ENCODE data around the gene SLC26A11.

Gene SLC26A11

DNA sequence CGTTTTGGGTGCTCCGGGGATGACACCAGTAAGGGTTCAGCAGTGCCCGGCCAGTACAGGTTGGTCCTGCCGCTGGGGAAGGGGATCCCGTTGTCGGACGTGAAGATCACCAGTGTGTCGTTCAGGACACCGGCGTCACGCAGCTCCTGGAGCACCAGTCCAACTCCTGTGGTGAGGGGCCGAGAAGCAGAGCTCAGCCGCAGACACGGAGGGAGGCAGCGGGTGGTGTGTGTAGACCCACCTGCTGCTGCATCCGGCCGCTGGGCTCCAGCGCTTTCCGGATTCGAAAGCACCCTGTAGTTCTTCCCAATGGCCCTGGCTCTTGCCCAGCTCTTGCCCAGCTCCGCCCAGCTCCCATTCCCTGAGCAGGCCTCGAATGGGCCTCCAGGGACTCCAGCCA, 8.1 kb upstream of the SLC26A11 start:
- no peak overlapping the region for H3K27ac ChIP-seq
- TF ChIP-seq, protein P1, sequence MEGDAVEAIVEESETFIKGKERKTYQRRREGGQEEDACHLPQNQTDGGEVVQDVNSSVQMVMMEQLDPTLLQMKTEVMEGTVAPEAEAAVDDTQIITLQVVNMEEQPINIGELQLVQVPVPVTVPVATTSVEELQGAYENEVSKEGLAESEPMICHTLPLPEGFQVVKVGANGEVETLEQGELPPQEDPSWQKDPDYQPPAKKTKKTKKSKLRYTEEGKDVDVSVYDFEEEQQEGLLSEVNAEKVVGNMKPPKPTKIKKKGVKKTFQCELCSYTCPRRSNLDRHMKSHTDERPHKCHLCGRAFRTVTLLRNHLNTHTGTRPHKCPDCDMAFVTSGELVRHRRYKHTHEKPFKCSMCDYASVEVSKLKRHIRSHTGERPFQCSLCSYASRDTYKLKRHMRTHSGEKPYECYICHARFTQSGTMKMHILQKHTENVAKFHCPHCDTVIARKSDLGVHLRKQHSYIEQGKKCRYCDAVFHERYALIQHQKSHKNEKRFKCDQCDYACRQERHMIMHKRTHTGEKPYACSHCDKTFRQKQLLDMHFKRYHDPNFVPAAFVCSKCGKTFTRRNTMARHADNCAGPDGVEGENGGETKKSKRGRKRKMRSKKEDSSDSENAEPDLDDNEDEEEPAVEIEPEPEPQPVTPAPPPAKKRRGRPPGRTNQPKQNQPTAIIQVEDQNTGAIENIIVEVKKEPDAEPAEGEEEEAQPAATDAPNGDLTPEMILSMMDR (IDR thresholded peaks at IDR 0.05; ENCODE audit: low read depth, low read length): no peak
- H3K9me3 ChIP-seq (ENCODE audit: severe bottlenecking): no peaks in the 10 kb centered on the region
- peaks cover 59% of the 10 kb centered on the region for H3K36me3 ChIP-seq
- no peak for DNase-seq
- H3K27me3 ChIP-seq (ENCODE audit: insufficient read depth, low read depth, severe bottlenecking): no peaks in the 10 kb centered on the region
- no peak overlapping the region for H3K4me3 ChIP-seq (ENCODE audit: low read depth, low read length)

DNA sequence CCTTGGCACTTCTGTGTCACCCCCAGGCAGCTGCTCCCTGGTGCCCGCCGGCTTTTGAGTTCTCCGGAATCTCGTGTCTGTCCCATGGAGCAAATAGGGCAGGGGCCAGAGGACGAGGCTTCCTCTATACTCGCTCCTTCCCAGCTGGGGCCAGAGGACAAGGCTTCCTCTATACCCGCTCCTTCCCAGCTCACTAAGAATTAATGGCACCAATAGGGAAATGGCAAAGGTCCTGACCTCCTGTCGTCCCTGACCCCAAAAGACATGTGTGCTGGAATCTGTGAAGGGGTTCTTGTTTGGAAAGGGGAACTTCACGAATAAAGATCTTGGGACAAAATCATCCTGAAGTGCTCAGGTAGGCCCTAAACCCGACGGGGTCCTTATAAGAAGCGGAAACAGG, 7.7 kb upstream of the SLC26A11 start:
- DNase-seq: no peak
- Histone ChIP-seq H3K27me3 (ENCODE audit: insufficient read depth, low read depth, severe bottlenecking) (no peaks in the 10 kb centered on the region), H3K4me3 (ENCODE audit: low read depth, low read length) (no peak overlapping the region), H3K27ac (no peak overlapping the region), H3K36me3 (peaks cover 59% of the 10 kb centered on the region), H3K9me3 (ENCODE audit: severe bottlenecking) (no peaks in the 10 kb centered on the region)
- TF ChIP-seq, protein P1 (IDR thresholded peaks at IDR 0.05; ENCODE audit: low read depth, low read length): no peak

DNA sequence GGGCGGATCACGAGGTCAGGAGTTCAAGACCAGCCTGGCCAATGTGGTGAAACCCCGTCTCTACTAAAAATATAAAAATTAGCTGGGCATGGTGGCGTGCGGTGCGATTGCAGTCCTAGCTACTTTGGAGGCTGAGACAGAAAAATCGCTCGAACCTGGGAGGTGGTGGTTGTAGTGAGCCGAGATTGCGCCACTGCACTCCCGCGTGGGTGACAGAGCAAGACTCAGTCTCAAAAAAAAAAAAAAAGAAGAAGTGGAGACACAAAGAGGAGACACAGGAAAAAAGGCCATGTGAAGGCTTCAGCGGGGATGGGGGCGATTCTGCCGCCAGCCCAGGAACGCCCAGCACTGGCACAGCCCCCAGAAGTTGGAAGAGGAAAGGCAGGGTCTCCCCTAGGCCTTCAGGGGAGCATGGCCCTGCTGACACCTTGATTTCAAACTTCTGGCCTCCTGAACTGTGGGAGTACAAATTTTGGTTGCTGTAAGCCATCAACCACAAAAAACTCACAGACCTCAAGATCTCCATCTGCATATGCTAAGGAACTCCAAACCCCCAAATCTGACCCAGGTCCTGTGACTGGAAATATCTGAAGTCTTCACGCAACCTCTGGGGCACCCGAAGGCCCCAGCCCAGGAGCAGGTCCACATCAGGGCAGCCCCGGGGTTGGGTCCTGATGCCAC, 7.1 kb upstream of the SLC26A11 start:
- DNase-seq: no peak
- Histone ChIP-seq H3K9me3 (ENCODE audit: severe bottlenecking) (no peaks in the 10 kb centered on the region), H3K4me3 (ENCODE audit: low read depth, low read length) (no peak overlapping the region), H3K27ac (no peak overlapping the region), H3K27me3 (ENCODE audit: insufficient read depth, low read depth, severe bottlenecking) (no peaks in the 10 kb centered on the region), H3K36me3 (peaks cover 59% of the 10 kb centered on the region)
- TF ChIP-seq, protein P1 (IDR thresholded peaks at IDR 0.05; ENCODE audit: low read depth, low read length): no peak

DNA sequence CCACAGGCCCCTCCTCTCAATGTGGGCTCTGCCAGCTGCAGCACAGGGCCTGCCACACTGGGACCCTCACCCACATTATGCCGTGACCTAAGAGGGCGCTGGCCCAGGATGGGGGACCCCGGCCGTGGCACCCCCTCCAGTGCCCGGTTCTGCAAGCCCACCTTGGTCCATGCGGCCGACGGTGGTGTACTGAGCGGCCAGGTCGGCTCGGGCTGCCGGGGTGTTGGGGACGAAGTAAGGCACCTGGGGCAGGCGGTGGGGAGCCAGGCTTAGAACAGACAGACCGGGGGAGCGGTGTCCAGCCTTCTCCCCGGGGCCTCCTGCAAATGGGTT, 6.6 kb upstream of the SLC26A11 start:
- H3K27me3 ChIP-seq (ENCODE audit: insufficient read depth, low read depth, severe bottlenecking): no peaks in the 10 kb centered on the region
- peaks cover 57% of the 10 kb centered on the region for H3K36me3 ChIP-seq
- no peak for DNase-seq
- no peak overlapping the region for H3K4me3 ChIP-seq (ENCODE audit: low read depth, low read length)
- TF ChIP-seq, protein P1 (IDR thresholded peaks at IDR 0.05; ENCODE audit: low read depth, low read length): no peak
- no peak overlapping the region for H3K27ac ChIP-seq
- H3K9me3 ChIP-seq (ENCODE audit: severe bottlenecking): no peaks in the 10 kb centered on the region

DNA sequence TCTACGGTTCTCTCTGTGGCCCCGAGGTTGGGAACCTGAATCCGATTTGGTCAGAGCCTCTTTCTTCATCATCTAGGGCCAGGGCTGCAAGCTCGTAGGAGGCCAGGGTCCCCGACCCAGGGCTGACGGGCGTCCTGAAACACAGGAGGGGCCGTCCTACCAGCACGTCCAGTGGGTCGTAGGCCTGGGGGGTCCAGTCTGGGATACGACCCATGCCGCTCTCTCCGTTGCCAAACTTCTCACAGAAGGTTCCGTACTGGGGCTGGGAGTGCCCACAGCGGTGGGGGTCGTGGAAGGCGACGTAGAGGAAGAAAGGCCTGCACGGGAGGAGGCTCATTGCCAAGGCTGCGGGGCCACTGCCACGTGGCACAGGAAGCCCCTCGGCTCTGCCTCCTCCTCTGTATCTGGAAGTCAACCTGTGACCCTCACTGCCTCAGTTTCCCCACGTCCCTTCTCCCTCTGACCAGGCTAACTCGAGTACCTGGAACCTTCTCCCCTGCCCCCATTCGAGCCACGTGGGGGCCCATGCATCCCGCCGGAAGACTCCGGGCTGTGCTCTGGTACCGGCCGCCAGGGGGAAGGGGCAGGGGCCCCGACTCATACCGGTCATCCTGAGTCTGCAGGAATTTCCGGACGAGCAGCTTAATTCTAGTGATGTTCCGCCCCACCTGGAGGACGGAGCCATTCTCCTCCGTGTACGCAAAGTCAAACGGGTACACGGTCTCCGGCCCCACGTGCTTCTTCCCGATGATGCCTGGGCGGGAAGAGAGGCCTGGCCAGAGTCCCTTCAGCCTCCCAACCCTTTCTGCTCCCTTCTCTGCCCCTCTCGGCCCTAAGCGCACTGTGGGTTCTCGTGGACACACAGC, 6.0 kb upstream of the SLC26A11 start:
- H3K4me3 ChIP-seq (ENCODE audit: low read depth, low read length): no peak overlapping the region
- peaks cover 51% of the 10 kb centered on the region for H3K36me3 ChIP-seq
- no peak for DNase-seq
- H3K27me3 ChIP-seq (ENCODE audit: insufficient read depth, low read depth, severe bottlenecking): no peaks in the 10 kb centered on the region
- H3K9me3 ChIP-seq (ENCODE audit: severe bottlenecking): no peaks in the 10 kb centered on the region
- no peak overlapping the region for H3K27ac ChIP-seq
- TF ChIP-seq, protein P1 (IDR thresholded peaks at IDR 0.05; ENCODE audit: low read depth, low read length): no peak

Data from WERI-Rb-1 (cell line).